Adipocyte (in vitro differentiated cells): ENCODE results near the gene KRTAP2-4.
"Not testable (repeated sequence)": the region's sequence is repeated elsewhere in the genome, so short reads cannot be mapped to it uniquely, and the experiment has no call there.

Experiments
- DNase-seq: peaks from one replicate; pipeline ENCODE4 v3.0.0-alpha.2; 2015; ENCODE audit warnings: low read depth
- H3K27me3 ChIP-seq: replicated peaks from 2 replicates; pipeline ENCODE4 v1.7.0; 2013; ENCODE audit warnings: mild to moderate bottlenecking, low read length, moderate library complexity; ENCODE audit not compliant: control insufficient read depth, insufficient read depth
- H3K36me3 ChIP-seq: 2 replicates; pipeline ENCODE4 v1.7.0; 2013; ENCODE audit warnings: low read length, mild to moderate bottlenecking, moderate library complexity; ENCODE audit not compliant: control insufficient read depth, insufficient read depth, severe bottlenecking
- H3K4me1 ChIP-seq: 2 replicates; pipeline ENCODE4 v1.7.0; 2013; ENCODE audit warnings: mild to moderate bottlenecking, low read length, moderate library complexity; ENCODE audit not compliant: control insufficient read depth, insufficient read depth
- H3K4me3 ChIP-seq: 2 replicates; pipeline ENCODE4 v1.7.0; 2013; ENCODE audit warnings: mild to moderate bottlenecking, low read length, moderate library complexity
- H3K9ac ChIP-seq: 2 replicates; pipeline ENCODE4 v1.7.0; 2013; ENCODE audit warnings: mild to moderate bottlenecking, low read length, moderate library complexity
- H3K9me3 ChIP-seq: 2 replicates; pipeline ENCODE4 v1.7.0; 2013; ENCODE audit warnings: mild to moderate bottlenecking, low read length, moderate library complexity; ENCODE audit not compliant: control insufficient read depth

KRTAP2-4 gene, protein sequence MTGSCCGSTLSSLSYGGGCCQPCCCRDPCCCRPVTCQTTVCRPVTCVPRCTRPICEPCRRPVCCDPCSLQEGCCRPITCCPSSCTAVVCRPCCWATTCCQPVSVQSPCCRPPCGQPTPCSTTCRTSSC

DNA sequence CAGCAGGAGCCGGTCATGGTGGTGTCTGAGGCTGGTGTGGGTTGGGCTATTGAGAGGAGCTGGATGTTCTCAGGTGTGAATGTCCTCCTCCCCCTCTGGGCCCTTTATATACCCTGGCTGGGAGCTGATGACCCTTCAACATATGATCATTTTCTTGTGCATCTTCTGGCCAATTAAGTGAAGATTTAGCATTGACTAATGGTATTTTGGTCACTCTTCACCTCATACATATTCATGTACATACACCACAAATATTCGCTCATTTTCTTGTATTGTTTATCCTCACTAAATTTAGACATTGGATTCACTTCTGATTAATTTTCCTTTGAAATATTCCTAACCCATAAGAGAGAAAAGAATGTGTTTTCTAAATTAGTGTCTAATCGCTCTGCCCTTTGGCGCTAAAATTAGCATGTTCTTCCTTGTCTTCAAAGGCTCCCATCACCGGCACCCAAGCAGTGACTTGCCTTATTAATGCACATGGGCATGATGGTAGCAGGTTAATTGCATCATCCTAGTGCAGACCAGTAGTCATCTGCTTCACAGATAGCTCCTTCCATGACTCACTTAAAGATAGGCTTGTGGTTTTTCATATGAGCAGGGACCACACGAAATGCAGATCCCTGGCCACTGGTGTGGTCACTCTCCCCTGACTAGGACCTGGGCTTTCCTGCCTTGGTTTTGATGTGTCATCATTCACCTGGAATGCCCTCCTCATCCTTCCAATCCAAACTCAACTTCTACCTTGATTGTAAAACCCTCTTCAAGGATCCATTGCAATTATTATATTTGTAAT, at the start of gene KRTAP2-4:
Gene KRTAP2-4, minus strand, starts transcription at position 51 of the 796 bp plus-strand sequence. Its CDS starts 34 bp downstream, at position 17.
- no peak within 1 kb of the TSS for H3K9ac ChIP-seq
- DNase-seq, result peak; percentile 57
- no peaks in the 10 kb centered on the region for H3K36me3 ChIP-seq
- H3K4me1 ChIP-seq, result peaks cover 18% of the 10 kb centered on the region
- H3K27me3 ChIP-seq, result no peaks in the 10 kb centered on the region
- no peak within 1 kb of the TSS for H3K4me3 ChIP-seq
- H3K9me3 ChIP-seq, result no peaks in the 10 kb centered on the region

DNA sequence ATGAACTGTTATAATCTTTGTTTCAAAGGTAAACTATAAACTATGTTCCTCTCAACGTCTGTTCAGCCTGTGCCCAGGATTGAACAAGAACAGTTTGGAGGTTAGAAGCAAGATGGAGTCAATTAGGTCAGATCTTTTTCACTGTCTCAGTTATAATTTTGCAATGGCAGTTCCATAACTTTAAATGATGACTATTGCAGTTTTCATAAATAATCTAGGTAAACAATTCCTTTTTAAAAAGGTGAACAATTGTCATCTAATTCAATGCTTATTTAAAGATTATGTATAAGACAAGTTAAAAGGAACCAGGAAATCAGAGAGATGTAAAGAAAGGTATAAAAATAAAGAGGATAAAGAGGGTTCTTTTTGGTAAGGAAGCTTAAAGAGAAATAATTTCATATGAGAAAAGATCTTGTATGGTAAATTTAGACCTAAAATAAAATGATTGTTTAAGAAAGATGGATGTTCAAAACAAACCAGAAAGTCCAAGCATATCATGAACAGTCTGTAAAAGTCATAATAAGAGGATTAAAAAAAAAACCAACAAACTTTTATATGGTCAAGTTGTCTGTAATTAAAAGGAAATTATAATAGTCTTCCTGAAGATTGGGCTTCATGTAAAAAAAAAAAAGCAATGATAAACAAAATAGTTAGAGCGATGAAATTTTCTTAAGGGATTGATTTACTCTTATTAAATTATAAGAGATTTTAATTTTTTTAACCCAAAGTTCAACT, 45.6 kb upstream of the KRTAP2-4 start:
- Histone ChIP-seq H3K4me3 (peak overlapping the region; percentile 12), H3K27me3 (no peaks in the 10 kb centered on the region), H3K4me1 (no peaks in the 10 kb centered on the region), H3K9me3 (peaks cover 14% of the 10 kb centered on the region), H3K36me3 (no peaks in the 10 kb centered on the region), H3K9ac (no peak overlapping the region)
- no peak for DNase-seq

DNA sequence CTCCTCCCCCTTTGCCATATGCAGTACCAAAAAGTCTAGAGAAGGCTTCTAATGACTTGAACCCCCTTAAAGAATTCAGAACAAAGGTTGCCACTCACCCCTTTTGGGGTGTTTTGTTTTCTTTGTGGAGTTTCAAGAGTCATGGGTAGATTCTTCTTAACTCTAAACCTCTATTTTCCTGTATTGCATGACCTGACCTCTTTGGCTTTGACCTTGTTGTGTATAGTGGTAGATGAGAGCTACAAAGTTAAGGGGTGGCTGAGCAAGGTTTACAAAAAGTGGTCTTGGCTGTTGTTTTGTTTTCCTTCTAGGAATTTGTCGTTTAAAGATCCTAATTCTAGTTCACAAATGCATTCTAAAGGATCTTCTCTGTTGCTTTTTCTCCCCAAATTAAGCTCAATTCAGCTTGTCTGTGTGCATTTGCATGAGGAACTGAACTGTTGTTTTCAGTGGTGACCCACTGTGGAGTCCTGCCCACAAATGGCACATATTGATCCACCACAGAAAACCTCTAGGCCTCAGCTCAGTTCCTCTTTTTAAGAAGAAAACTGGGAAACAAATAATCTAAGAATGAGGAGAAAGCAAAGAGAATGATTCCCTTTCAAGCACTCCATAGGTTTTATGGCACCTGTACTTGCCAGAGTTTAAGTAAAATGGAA, 43.2 kb upstream of the KRTAP2-4 start:
- not testable (repeated sequence) for H3K27me3 ChIP-seq, H3K9ac ChIP-seq, H3K4me1 ChIP-seq, H3K36me3 ChIP-seq, H3K4me3 ChIP-seq, DNase-seq
- H3K9me3 ChIP-seq, result peaks cover 14% of the 10 kb centered on the region

DNA sequence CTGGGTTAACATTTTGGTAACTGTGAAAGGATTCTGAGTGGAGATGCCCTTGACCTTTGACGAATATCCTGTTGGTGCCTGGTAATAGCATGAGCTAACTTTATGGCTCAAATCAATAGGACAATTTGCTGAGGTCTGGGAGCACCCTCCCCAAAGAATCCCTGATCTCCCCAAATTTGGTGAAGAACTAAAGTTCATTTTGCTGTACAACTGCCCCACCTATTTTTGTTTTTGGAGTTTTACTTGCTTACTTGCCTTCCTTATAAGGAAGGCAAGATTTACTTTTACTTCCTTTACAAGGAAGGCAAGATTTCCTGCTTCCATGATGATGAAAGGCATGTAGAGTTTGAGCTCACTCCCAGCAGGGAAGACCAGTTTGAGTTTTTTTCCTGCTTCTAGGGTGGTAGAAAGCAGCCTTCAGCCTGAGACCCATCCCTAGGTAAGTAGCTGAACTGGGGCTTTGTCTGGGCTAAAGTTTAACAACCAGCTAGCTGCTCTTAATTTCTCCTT, 42.3 kb upstream of the KRTAP2-4 start:
- Histone ChIP-seq H3K4me1 (no peaks in the 10 kb centered on the region), H3K9ac (no peak overlapping the region), H3K4me3 (no peak overlapping the region), H3K36me3 (no peaks in the 10 kb centered on the region), H3K9me3 (peaks cover 9% of the 10 kb centered on the region), H3K27me3 (no peaks in the 10 kb centered on the region)
- DNase-seq, result no peak

DNA sequence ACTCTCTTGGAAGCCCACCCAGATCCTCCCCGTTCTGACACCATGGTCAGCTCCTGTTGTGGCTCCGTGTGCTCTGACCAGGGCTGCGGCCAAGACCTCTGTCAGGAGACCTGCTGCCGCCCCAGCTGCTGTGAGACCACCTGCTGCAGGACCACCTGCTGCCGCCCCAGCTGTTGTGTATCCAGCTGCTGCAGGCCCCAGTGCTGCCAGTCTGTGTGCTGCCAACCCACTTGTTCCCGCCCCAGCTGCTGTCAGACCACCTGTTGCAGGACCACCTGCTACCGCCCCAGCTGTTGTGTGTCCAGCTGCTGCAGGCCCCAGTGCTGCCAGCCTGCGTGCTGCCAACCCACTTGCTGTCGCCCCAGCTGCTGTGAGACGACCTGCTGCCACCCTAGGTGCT, 39.7 kb upstream of the KRTAP2-4 start, which contains the start of gene KRTAP4-9:
Gene KRTAP4-9, plus strand, starts transcription at position 43 of the 400 bp plus-strand sequence. Its CDS starts 0 bp downstream, at position 43.
- not testable (repeated sequence) for DNase-seq, H3K4me3 ChIP-seq, H3K9me3 ChIP-seq, H3K36me3 ChIP-seq, H3K9ac ChIP-seq, H3K27me3 ChIP-seq, H3K4me1 ChIP-seq

DNA sequence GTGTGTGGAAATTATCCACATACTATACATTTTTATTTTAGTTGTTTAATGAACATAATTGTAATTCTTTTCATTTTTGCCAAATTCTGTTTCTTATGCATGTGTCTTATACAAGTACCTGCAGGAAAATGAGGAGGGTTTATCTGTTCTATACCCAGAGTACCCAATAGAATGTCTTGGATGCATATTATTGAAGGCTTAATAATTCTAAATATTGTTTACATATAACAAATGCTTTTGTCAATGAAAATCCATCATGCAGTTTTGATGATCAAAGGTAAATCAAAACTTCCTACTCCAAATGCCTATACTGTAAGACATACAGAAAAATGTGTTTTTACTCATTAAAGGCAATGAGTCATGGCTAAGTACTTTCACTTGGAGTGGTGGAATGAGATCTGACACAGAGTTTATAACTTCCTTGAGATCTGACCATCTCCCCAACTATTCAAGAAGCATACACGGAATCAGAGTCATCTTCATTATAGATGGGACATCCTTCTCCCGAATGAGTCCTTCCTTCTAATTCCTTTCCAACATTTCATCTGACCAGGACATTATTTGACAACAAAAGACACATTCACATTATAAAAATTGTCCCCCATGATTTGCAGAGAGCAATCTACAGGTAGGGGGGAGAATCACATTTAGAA, 38.8 kb upstream of the KRTAP2-4 start:
- not testable (repeated sequence) for H3K27me3 ChIP-seq, H3K4me3 ChIP-seq, DNase-seq, H3K4me1 ChIP-seq, H3K9ac ChIP-seq, H3K36me3 ChIP-seq, H3K9me3 ChIP-seq

DNA sequence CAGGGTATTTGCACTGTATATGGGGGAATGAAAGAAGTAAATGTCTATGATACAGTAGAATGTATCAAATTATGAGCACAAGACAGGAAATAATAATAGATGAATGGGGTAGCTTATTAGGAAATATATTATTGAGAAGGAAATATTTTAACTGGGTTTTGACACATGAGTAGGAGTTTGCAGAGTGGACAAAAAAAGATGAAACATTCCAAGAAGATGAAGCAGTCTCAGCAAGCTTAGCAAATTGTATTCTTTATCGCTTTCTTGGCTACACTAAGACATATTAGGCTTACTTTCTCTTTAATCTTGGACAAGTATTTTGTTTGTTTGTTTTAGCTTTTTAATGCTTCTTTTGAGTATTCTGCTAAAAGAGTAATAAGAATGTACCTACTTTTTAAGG, 38.2 kb upstream of the KRTAP2-4 start:
- H3K4me1 ChIP-seq, result no peaks in the 10 kb centered on the region
- peak; percentile 23 for DNase-seq

DNA sequence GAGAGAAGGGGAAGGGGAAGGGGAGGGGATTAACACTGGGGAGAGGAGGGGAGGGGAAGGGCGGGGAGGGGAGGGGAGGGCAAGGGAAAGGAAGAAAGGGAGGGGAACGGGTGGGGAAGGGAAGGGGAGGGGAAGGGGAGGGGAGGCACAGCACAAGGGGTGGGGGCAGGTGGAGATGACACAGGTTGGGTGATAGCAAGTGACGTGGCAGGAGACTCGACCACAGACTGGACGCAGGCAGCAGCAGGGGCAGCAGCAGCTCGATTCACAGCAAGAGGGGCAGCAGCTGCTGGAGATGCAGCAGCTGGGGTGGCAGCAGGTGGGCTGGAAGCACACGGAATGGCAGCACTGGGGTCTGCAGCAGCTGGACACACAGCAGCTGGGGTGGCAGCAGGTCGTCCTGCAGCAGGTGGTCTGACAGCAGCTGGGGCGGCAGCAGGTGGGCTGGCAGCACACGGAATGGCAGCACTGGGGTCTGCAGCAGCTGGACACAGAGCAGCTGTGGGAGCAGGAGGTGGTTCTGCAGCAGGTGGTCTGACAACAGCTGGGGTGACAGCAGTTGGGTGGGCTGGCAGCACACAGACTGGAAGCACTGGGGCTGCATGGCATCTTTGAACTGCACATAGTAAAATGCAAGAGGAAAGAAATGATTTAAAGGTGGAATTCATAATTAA, 36.0 kb upstream of the KRTAP2-4 start, which contains the start of gene KRTAP4-16:
Gene KRTAP4-16, minus strand, starts transcription at position 624 of the 674 bp plus-strand sequence. Its CDS starts 0 bp downstream, at position 624.
- Histone ChIP-seq H3K4me3 (no peak within 1 kb of the TSS), H3K9me3 (no peaks in the 10 kb centered on the region), H3K27me3 (no peaks in the 10 kb centered on the region), H3K9ac (no peak within 1 kb of the TSS), H3K36me3 (no peaks in the 10 kb centered on the region), H3K4me1 (no peaks in the 10 kb centered on the region)
- DNase-seq, result no peak

More for the DNA sequence above, 38.2 kb upstream of the KRTAP2-4 start:
- no peaks in the 10 kb centered on the region for H3K36me3 ChIP-seq
- no peak overlapping the region for H3K9ac ChIP-seq
- no peak overlapping the region for H3K4me3 ChIP-seq
- no peaks in the 10 kb centered on the region for H3K27me3 ChIP-seq
- H3K9me3 ChIP-seq, result no peaks in the 10 kb centered on the region

DNA sequence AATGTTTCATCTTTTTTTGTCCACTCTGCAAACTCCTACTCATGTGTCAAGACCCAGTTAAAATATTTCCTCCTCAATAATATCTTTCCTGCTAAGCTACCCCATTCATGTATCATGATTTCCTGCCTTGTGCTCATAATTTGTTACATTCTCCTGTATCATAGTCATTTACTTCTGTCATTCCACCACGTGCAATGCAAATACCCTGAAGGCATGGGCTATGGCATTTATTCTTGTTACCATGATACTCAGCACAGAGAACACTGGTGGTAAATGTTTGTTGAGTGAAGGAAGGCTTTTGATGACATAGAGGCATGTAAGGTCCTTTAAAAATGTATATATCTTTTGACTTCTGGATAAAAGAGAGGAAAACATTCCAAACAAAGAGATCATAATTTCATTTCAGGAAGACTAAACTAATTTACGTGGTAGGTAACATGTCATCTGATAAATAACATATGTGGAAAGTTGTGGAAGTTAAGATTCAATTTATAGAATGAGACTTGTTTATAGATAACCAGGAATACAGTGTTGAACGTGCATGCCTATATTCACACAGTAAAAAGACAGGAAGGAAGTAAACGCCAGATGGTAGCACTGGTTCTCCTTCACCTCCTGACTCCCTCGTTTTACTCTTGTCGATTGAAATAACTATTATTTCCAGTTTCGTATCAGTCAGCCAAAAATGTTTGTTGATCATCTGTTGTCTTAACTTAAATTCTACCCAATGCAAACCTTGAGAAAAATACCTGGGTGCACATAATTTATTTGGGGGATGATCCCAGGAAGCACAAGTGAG, 34.2 kb upstream of the KRTAP2-4 start:
- DNase-seq, result peak; percentile 83
- not testable (repeated sequence) for H3K9ac ChIP-seq, H3K36me3 ChIP-seq, H3K27me3 ChIP-seq, H3K4me3 ChIP-seq, H3K9me3 ChIP-seq, H3K4me1 ChIP-seq
